HG03135 (cell line): ENCODE data around the gene CD8B.

ENCODE experiments used
- ATAC-seq: cut with Tn5 transposase; IDR thresholded peaks from one replicate; pipeline ENCODE4 v1.9.1; 2021; ENCODE audit warnings: mild to moderate bottlenecking, moderate library complexity; ENCODE audit not compliant: unreplicated experiment

The CD8B gene

GRCh38 chr2:86806059-86806857 is 55.4 kb downstream of the CD8B start:
- ATAC-seq, result no peak

DNA sequence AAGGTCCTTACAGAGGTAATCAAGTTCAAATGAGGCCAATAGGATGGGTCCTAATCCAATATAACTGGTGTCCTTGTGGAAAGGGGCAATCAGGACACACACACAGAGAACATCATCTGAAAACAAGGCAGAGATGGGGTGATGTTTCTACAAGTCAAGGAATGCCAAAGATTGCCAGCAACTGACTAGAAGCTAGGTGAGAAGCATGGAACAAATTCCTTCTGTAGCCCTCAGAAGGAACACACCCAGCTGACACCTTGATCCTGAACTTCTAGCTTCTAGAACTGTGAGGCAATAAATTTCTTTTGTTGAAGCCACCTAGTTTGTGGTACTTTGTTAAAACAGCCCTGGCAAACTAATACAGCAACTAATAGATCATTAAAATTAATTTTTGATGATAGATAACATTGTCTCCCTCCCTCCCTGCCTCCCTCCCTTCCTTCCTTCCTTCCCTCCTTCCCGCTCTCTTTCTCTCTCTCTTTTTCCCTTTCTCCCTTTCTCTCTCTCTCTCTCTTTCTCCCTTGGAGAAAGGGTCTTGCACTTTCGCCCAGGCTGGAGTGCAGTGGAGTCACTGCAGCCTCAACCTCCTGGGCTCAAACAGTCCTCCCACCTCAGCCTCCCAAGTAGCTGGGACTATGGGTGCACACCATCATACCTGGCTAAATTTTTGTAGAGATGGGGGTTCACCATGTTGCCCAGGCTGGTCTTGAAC is 60.7 kb downstream of the CD8B start:
- no peak for ATAC-seq

DNA sequence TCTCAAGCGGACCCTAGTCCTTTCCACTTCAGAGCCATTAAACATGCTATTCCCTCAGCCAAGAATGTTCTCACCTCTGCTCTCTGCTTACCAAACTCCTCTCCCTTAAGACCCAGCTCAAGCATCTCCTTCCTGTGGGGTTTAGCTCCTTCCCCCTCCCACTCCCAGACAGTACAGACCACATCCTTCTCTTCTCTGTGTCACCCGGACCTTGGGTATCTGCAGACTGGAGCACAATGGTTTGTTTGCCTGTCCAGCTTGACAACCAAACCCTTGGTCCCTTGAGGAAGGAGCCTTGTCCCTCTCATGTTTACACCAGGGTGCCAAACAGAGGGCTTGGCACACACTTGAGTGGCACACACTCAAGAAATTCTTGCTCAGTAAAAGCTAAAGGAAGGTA is 66.8 kb downstream of the CD8B start:
- no peak for ATAC-seq

DNA sequence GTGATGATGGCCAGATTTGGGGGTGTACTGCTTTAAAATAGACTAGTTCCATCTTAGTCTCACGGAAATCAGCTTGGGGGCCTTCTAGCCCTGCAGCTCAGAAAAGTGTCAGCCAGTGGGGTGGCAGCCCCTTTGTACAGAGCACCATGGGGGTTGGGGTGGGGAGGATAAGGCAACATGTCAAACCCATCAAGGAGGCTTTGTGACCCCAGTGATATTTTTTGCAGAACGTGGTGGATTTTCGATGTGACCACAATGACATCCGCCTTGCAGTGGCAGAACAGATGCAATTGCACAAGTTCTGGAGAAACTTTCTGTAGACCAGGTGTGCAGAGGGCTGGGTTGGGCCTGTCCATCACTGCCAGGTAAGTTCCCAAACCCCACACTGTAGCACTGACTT is 67.9 kb downstream of the CD8B start:
- ATAC-seq, result no peak

DNA sequence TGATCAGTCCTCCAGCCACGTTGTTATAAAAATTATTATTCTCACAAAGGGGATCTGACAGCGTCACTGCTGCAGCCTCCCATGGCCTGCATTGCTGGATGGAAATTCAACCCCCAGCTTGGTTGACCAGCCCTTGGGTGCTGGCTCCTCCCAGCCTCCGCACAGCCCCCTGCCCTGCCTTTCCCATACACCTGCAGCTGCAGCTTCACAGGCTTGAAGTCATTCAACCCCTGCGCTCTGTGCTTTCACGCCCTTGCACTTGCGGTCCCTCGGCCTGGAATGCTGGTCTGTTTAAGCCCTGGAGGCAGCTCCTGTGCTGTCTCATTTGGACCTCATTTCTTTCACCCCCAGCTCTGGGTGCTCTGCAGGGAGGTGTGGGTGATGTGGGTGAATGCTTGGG is 70.1 kb downstream of the CD8B start:
- no peak for ATAC-seq

- no peak for ATAC-seq
These were observed 70.8 kb downstream of the CD8B start, which contains the start of gene CD8A for GRCh38 chr2:86790676-86791572. CD8A (minus strand) TSS chr2:86790913; CDS start chr2:86790825, 88 bp downstream.

GRCh38 chr2:86790134-86790675 is 71.5 kb downstream of the CD8B start:
- no peak for ATAC-seq

DNA sequence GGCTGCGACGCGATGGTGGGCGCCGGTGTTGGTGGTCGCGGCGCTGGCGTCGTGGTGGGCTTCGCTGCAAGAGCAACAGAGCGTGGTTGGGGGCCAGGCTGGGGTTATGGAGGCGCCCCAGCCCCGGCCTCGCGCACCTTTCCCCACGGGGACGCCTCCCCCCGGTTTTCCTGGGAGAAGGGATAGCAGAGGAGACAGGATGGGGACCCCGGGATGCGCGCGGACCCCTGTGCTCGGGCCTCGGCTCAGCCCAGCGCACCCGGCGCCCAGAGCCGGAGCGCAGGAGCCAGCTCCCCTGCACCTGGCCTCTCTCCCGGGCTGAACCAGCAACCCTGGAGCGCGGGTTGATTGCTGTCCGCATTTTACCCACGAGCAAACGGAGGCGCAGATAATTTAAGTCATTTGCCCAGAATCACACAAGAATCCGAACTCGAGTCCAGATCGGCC is 72.0 kb downstream of the CD8B start:
- ATAC-seq, result no peak

- ATAC-seq, result no peak
These were observed 72.6 kb downstream of the CD8B start for GRCh38 chr2:86788881-86789686.

- no peak for ATAC-seq
These were observed 73.5 kb downstream of the CD8B start for GRCh38 chr2:86788165-86788564.

GRCh38 chr2:86787736-86788135 is 74.0 kb downstream of the CD8B start:
- ATAC-seq, result no peak

DNA sequence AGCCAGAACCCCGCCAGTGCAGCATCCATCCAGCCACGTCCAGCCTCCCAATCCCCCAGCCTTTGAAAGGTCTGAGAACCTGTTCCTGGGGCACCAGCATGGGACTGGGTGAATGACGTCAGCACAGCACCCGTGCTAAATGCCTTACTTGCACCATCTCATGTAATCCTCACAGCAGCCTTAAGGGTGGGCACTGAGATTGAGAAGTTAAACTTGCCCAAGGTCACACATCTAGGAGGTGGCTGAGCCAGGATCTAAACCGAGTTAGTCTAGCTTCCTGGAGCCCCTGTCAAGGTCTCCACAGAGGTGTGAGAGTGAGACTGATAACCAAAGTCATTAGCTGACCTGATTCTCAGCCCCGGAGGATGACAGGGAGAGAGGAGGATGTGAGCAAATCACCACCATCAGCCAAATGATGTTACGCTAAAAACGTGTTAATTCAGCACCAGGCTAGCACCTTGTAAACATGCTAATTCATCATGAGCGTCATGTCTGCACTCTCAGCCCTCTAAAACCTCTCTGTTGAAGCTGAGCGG is 75.6 kb downstream of the CD8B start:
- no peak for ATAC-seq

- no peak for ATAC-seq
These were observed 76.2 kb downstream of the CD8B start for GRCh38 chr2:86785456-86785855.

DNA sequence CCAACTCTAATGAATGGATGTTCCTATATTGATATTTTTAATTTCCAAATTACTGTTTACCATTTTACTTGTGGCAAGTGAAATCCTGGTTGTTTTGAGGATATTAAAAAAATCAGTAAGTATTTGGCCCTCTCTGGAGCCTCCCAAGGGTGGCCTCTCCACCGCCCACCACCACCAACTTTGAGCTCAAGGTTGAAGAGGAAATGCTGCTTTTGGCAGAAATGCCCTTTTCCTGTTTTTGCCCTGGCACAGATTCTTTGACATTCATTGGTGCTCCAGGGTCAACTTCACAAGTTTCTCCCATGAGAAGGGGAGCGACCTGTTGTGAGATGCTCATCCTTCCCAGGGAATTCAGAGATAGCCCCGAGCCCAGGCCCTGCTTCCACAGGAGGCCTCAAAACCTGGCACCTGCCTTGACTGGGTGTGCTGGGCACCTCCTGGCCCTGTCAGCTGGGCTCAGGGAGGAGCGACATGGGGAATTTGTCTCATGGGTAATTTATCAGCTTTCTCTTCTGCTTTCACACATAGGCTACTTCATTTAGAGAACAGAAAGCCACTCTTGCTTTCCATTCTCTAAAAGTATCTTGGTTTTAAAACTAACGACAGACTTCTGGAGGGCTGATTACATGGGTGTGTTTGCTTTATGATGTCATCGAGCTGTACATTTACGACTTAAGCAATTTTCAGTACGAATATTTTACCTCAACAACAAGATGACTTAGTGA is 77.9 kb downstream of the CD8B start:
- peak; percentile 90 for ATAC-seq

GRCh38 chr2:86782748-86783147 is 78.9 kb downstream of the CD8B start:
- no peak for ATAC-seq

GRCh38 chr2:86781363-86781762 is 80.3 kb downstream of the CD8B start:
- no peak for ATAC-seq

DNA sequence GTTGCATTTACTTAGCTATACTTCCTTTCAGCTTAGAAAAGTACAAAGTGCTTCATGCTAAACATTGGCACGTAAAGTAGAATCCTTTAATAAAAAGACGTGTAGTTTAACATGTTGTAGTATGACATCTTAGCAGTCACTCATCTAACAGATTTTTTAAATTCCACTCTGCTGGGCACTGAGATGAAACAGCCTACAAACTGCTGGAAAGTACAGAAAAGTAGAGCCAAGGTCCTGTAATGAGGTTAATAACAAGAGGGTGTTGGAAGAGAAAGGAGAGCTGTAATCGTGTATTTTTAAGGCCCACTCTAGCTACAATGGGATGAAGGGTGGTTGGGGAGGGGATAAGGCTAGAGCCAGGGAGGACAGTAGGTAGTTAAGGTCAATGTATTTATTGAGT is 81.7 kb downstream of the CD8B start:
- no peak for ATAC-seq

DNA sequence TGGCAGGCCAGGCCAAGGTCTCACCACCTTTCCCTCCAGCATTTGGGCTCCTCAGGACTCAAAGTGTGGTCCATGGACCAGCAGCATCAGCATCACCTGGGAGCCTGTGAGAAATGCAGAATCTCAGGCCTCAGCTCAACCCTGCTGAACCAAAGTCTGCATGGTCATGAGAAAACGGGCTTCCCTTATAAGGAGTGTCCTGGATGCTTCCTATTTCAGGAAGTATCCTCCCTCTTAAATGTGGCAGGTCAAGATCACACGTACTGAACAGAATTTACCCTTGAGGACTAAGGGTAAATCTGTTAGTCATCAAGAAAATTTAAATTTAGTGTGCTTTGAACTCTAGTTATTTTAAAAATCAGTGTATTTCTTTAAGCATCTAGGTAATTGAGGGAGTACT is 82.7 kb downstream of the CD8B start:
- ATAC-seq, result no peak

GRCh38 chr2:86776532-86776931 is 85.2 kb downstream of the CD8B start:
- no peak for ATAC-seq
